GM23248 (cell line): ENCODE measurements around the gene PLEKHG3. TPM values are rescaled to one million over a fixed set of nuclear protein-coding genes. Genes with fewer than 3 reads are reported as not detected.

Experiments
- DNase-seq: peaks from one replicate; pipeline ENCODE4 v3.0.0-alpha.2; 2015
- H2AFZ ChIP-seq: fragments of 200-600 bp; sonication (generic); 2 replicates; pipeline ENCODE4 v1.6.1; 2016; ENCODE audit warnings: antibody characterized with exemption
- H3F3A ChIP-seq: fragments of 200-600 bp; sonication (generic); 2 replicates; pipeline ENCODE4 v1.6.1; 2016; ENCODE audit warnings: mild to moderate bottlenecking, antibody characterized with exemption, mixed run types; ENCODE audit not compliant: insufficient read depth
- H3K27ac ChIP-seq: fragments of 200-600 bp; sonication (generic); 2 replicates; pipeline ENCODE4 v1.5.1; 2016; ENCODE audit warnings: mild to moderate bottlenecking
- H3K27me3 ChIP-seq: fragments of 200-600 bp; sonication (generic); replicated peaks from 2 replicates; pipeline ENCODE4 v1.6.1; 2016; ENCODE audit warnings: mild to moderate bottlenecking; ENCODE audit not compliant: insufficient read depth
- H3K36me3 ChIP-seq: fragments of 200-600 bp; sonication (generic); 2 replicates; pipeline ENCODE4 v1.6.1; 2016; ENCODE audit warnings: low read depth, mild to moderate bottlenecking
- H3K4me1 ChIP-seq: fragments of 200-600 bp; sonication (generic); 2 replicates; pipeline ENCODE4 v1.6.1; 2016; ENCODE audit warnings: mild to moderate bottlenecking; ENCODE audit not compliant: insufficient read depth
- H3K4me2 ChIP-seq: fragments of 200-600 bp; sonication (generic); one replicate; pipeline ENCODE4 v1.6.1; 2016; ENCODE audit warnings: mild to moderate bottlenecking; ENCODE audit not compliant: unreplicated experiment
- H3K4me3 ChIP-seq: fragments of 200-600 bp; sonication (generic); 2 replicates; pipeline ENCODE4 v1.5.1; 2016; ENCODE audit warnings: mild to moderate bottlenecking
- H3K79me2 ChIP-seq: fragments of 200-600 bp; sonication (generic); 2 replicates; pipeline ENCODE4 v1.6.1; 2016; ENCODE audit warnings: mild to moderate bottlenecking; ENCODE audit not compliant: insufficient read depth
- H3K9ac ChIP-seq: fragments of 200-600 bp; sonication (generic); 2 replicates; pipeline ENCODE4 v1.6.1; 2016; ENCODE audit warnings: mild to moderate bottlenecking
- H3K9me2 ChIP-seq: fragments of 200-600 bp; sonication (generic); 2 replicates; pipeline ENCODE4 v1.6.1; 2016; ENCODE audit warnings: mixed run types, mild to moderate bottlenecking, moderate library complexity; ENCODE audit not compliant: insufficient read depth
- H3K9me3 ChIP-seq: fragments of 200-600 bp; sonication (generic); one replicate; pipeline ENCODE4 v1.6.1; 2017; ENCODE audit warnings: low read depth
- H4K20me1 ChIP-seq: fragments of 200-600 bp; sonication (generic); 2 replicates; pipeline ENCODE4 v1.6.0; 2016; ENCODE audit not compliant: insufficient read depth
- EZH2 ChIP-seq: fragments of 200-600 bp; sonication (generic); IDR thresholded peaks from 2 replicates; pipeline ENCODE4 v1.6.1; 2018; ENCODE audit warnings: antibody characterized with exemption, mild to moderate bottlenecking; ENCODE audit not compliant: insufficient read depth, poor library complexity, severe bottlenecking
- EZH2phosphoT487 ChIP-seq: fragments of 200-600 bp; sonication (generic); IDR thresholded peaks from 2 replicates; pipeline ENCODE4 v1.6.1; 2018; ENCODE audit warnings: antibody characterized with exemption, moderate library complexity, mild to moderate bottlenecking, low read depth; ENCODE audit not compliant: insufficient read depth
- WGBS, 2 experiments: methylation state at CpG; one replicate each; pipeline ENCODE4 v1.1.6; 2015 to 2017; ENCODE audit warnings: low lambda C conversion rate in 2 of 2, low coverage in 1 of 2; ENCODE audit errors: missing lambda C conversion rate in 2 of 2; 5-methylcytosine and 5-hydroxymethylcytosine counted together
- in situ Hi-C: fragments of 300-500 bp; cut with MboI; formaldehyde crosslinking; loops from 2 replicates; pipeline ENCODE4 v1.15.0; 2020
- polyA plus RNA-seq: library from polyadenylated mRNA; unstranded; fragments of >200 nt; fragmentation: Nextera tagmentation; extraction: Ambion mirVana; gene quantifications from 2 replicates; pipeline ENCODE4 v1.2.1, GENCODE V29; 2016
- total RNA-seq: library from RNA; depleted of rRNA; stranded (reverse); fragments of >200 nt; shearing (Covaris generic); gene quantifications from 2 replicates; pipeline ENCODE4 v1.2.3, GENCODE V29; 2014

Gene PLEKHG3
- total and polyA plus RNA-seq, 2 experiments from 2014 or later = 2.1 to 6.9 TPM

GRCh38 chr14:64741961-64742360, 37.7 kb downstream of the PLEKHG3 start:
- Histone ChIP-seq H3K27ac (no peak overlapping the region), H3K36me3 (no peaks in the 10 kb centered on the region)
- no peak for DNase-seq

GRCh38 chr14:64743061-64743460, 38.8 kb downstream of the PLEKHG3 start:
- no peaks in the 10 kb centered on the region for H3K36me3 ChIP-seq

More at GRCh38 chr14:64741961-64742360, 37.7 kb downstream of the PLEKHG3 start:
- TF ChIP-seq EZH2 = no peak
- no peak for TF ChIP-seq EZH2phosphoT487
- H3K4me1 ChIP-seq = no peaks in the 10 kb centered on the region
- H3K9me2 ChIP-seq = no peaks in the 10 kb centered on the region
- H3K4me3 ChIP-seq = no peak overlapping the region
- H3F3A ChIP-seq = no peaks in the 10 kb centered on the region
- H3K79me2 ChIP-seq = no peaks in the 10 kb centered on the region
- no peak overlapping the region for H3K9ac ChIP-seq
- H4K20me1 ChIP-seq = no peaks in the 10 kb centered on the region
- H3K27me3 ChIP-seq = no peaks in the 10 kb centered on the region
- 91 to 93% methylated on average over 15 of the region's 15 CpGs for WGBS, 2 experiments
- in situ Hi-C loops = no loop called here
- H3K9me3 ChIP-seq = no peaks in the 10 kb centered on the region
- no peak overlapping the region for H3K4me2 ChIP-seq
- H2AFZ ChIP-seq = no peak overlapping the region

GRCh38 chr14:64745511-64746091, 41.4 kb downstream of the PLEKHG3 start:
- 81 to 82% methylated on average over 8 of the region's 8 CpGs for WGBS, 2 experiments
- no peak overlapping the region for H3K9ac ChIP-seq
- H3K4me1 ChIP-seq = no peaks in the 10 kb centered on the region
- H3K4me3 ChIP-seq = no peak overlapping the region
- TF ChIP-seq EZH2 (no peak), EZH2phosphoT487 (no peak)
- no peak overlapping the region for H3K27ac ChIP-seq
- H3K27me3 ChIP-seq = no peaks in the 10 kb centered on the region
- H3K9me2 ChIP-seq = no peaks in the 10 kb centered on the region
- H4K20me1 ChIP-seq = no peaks in the 10 kb centered on the region
- no peaks in the 10 kb centered on the region for H3K9me3 ChIP-seq
- H3F3A ChIP-seq = no peaks in the 10 kb centered on the region
- in situ Hi-C loops = no loop called here
- no peaks in the 10 kb centered on the region for H3K79me2 ChIP-seq
- DNase-seq = no peak
- H3K36me3 ChIP-seq = no peaks in the 10 kb centered on the region
- H2AFZ ChIP-seq = no peak overlapping the region
- no peak overlapping the region for H3K4me2 ChIP-seq

More at GRCh38 chr14:64743061-64743460, 38.8 kb downstream of the PLEKHG3 start:
- H4K20me1 ChIP-seq = no peaks in the 10 kb centered on the region
- in situ Hi-C loops = no loop called here
- H3K9me3 ChIP-seq = no peaks in the 10 kb centered on the region
- no peak overlapping the region for H3K4me3 ChIP-seq
- no peak overlapping the region for H3K4me2 ChIP-seq
- no peaks in the 10 kb centered on the region for H3K27me3 ChIP-seq
- no peaks in the 10 kb centered on the region for H3F3A ChIP-seq
- H3K4me1 ChIP-seq = no peaks in the 10 kb centered on the region
- no peak overlapping the region for H2AFZ ChIP-seq
- 94 to 96% methylated on average over 6 to 25 of the region's 27 CpGs for WGBS, 2 experiments
- H3K79me2 ChIP-seq = no peaks in the 10 kb centered on the region
- H3K9ac ChIP-seq = no peak overlapping the region
- H3K9me2 ChIP-seq = no peaks in the 10 kb centered on the region
- DNase-seq = no peak
- H3K27ac ChIP-seq = no peak overlapping the region
- TF ChIP-seq EZH2phosphoT487 = no peak
- TF ChIP-seq EZH2 = no peak

GRCh38 chr14:64746298-64747250, 42.4 kb downstream of the PLEKHG3 start:
- H3K9me3 ChIP-seq = no peaks in the 10 kb centered on the region
- no peak overlapping the region for H3K27ac ChIP-seq
- no peaks in the 10 kb centered on the region for H3F3A ChIP-seq
- no peaks in the 10 kb centered on the region for H3K9me2 ChIP-seq
- no peak for TF ChIP-seq EZH2
- no peak for TF ChIP-seq EZH2phosphoT487
- H3K27me3 ChIP-seq = no peaks in the 10 kb centered on the region
- no peaks in the 10 kb centered on the region for H4K20me1 ChIP-seq
- H3K4me2 ChIP-seq = no peak overlapping the region
- DNase-seq = no peak
- H3K79me2 ChIP-seq = no peaks in the 10 kb centered on the region
- H3K9ac ChIP-seq = no peak overlapping the region
- no peak overlapping the region for H3K4me3 ChIP-seq
- H3K36me3 ChIP-seq = no peaks in the 10 kb centered on the region
- in situ Hi-C loops = no loop called here
- H3K4me1 ChIP-seq = no peaks in the 10 kb centered on the region
- 68 to 72% methylated on average over 12 of the region's 12 CpGs for WGBS, 2 experiments
- no peak overlapping the region for H2AFZ ChIP-seq
